Common myeloid progenitor, CD34-positive (primary cell): ENCODE results near the gene CDHR4.

Experiments used
- CTCF ChIA-PET: fragments of 350-600 bp; sonication (Branson Sonifier 250); formaldehyde crosslinking; loops from one replicate; lab custom pipeline; 2021; ENCODE audit warnings: antibody characterized with exemption; lab: Charles Lee
- POLR2A ChIA-PET: fragments of 350-600 bp; sonication (Branson Sonifier 250); formaldehyde crosslinking; loops from one replicate; lab custom pipeline; 2021; ENCODE audit warnings: antibody characterized with exemption; lab: Charles Lee
- DNase-seq, 3 donors: peaks; one replicate each; pipeline versions ENCODE4 v3.0.0 to v3.0.0-alpha.2; 2013
- H3K27ac ChIP-seq, 2 experiments: 1 replicate in 1 of 2; 2 replicates in 1 of 2; pipeline ENCODE4 v1.7.0; 2013; ENCODE audit warnings: inconsistent platforms in 2 of 2, low read length in 2 of 2, mild to moderate bottlenecking in 2 of 2, low read depth in 1 of 2, moderate library complexity in 1 of 2; ENCODE audit not compliant: severe bottlenecking in 2 of 2, insufficient read depth in 1 of 2, poor library complexity in 1 of 2
- H3K27me3 ChIP-seq, 5 experiments: replicated peaks in 2 of 5; 1 replicate in 3 of 5; 2 replicates in 2 of 5; pipeline versions ENCODE4 v1.6.1 to v1.7.0; 2013; ENCODE audit warnings: low read length in 4 of 5, mild to moderate bottlenecking in 2 of 5, moderate library complexity in 2 of 5, inconsistent platforms in 1 of 5; ENCODE audit not compliant: insufficient read depth in 5 of 5, control insufficient read depth in 4 of 5
- H3K36me3 ChIP-seq, 4 experiments: 1 replicate in 2 of 4; 2 replicates in 2 of 4; pipeline versions ENCODE4 v1.6.1 to v1.7.0; 2013; ENCODE audit warnings: low read length in 3 of 4, control low read depth in 1 of 4, mild to moderate bottlenecking in 1 of 4; ENCODE audit not compliant: control insufficient read depth in 4 of 4, insufficient read depth in 4 of 4
- H3K4me1 ChIP-seq, 4 experiments: 1 replicate in 3 of 4; 2 replicates in 1 of 4; pipeline versions ENCODE4 v1.6.1 to v1.7.1; 2013; ENCODE audit warnings: low read length in 3 of 4, mild to moderate bottlenecking in 3 of 4, control low read depth in 1 of 4, inconsistent platforms in 1 of 4, moderate library complexity in 1 of 4; ENCODE audit not compliant: control insufficient read depth in 4 of 4, insufficient read depth in 4 of 4; ENCODE audit errors: control extremely low read depth in 1 of 4
- H3K4me3 ChIP-seq, 7 experiments: 1 replicate in 4 of 7; 2 replicates in 3 of 7; pipeline versions ENCODE4 v1.5.1 to v1.7.0; 2013; ENCODE audit warnings: mild to moderate bottlenecking in 7 of 7, low read length in 6 of 7, moderate library complexity in 6 of 7, inconsistent platforms in 2 of 7, low read depth in 2 of 7, control low read depth in 1 of 7; ENCODE audit not compliant: insufficient read depth in 4 of 7, control insufficient read depth in 1 of 7; ENCODE audit errors: extremely low read depth in 1 of 7
- H3K9me3 ChIP-seq, 5 experiments: 1 replicate in 4 of 5; 2 replicates in 1 of 5; pipeline versions ENCODE4 v1.6.1 to v1.7.1; 2013; ENCODE audit warnings: low read length in 4 of 5, mild to moderate bottlenecking in 2 of 5, inconsistent platforms in 1 of 5, low read depth in 1 of 5, moderate library complexity in 1 of 5; ENCODE audit not compliant: control insufficient read depth in 4 of 5, insufficient read depth in 2 of 5; ENCODE audit errors: control extremely low read depth in 1 of 5
- WGBS: methylation state at CpG from one replicate; pipeline ENCODE4 v1.1.5; 2013; ENCODE audit not compliant: insufficient coverage; 5-methylcytosine and 5-hydroxymethylcytosine counted together

The CDHR4 gene

GRCh38 chr3:49813497-49814174 lies 14.0 kb upstream of the CDHR4 start, which contains the start of gene UBA7:
UBA7 (minus strand) TSS chr3:49813953; CDS start chr3:49813787, 166 bp downstream.
- 4% methylated on average over 6 of the region's 9 CpGs for whole genome bisulfite sequencing
- ChIA-PET CTCF (interaction anchor here (1.0 to 31.1 kb wide), 4 partner anchors 10 to 94 kb away, joined by 3 to 807 read pairs (median 18); partner anchors contain the start of genes AMIGO3 and INKA1), POLR2A (interaction anchor here (0.6 to 3.3 kb wide), 3 partner anchors 9 to 446 kb away, joined by 3 to 20 read pairs (median 3); partner anchors contain the start of gene INKA1)
- Histone ChIP-seq H3K4me1 (peaks cover 8 to 71% (median 60%) of the 10 kb centered on the region in 4 experiments), H3K4me3 (peak within 1 kb of the TSS; percentile 34 to 87 (median 74)), H3K36me3 (peaks cover 0 to 44% (median 30%) of the 10 kb centered on the region in 4 experiments), H3K9me3 (no peaks in the 10 kb centered on the region), H3K27ac (peak within 1 kb of the TSS; percentile 78 to 92), H3K27me3 (no peaks in the 10 kb centered on the region)
- DNase-seq = peak in 2 of 3 donors; percentile 69 to 77

- peak overlapping the region; percentile 34 to 87 (median 74) for H3K4me3 ChIP-seq
- 30% methylated on average over 8 of the region's 9 CpGs for whole genome bisulfite sequencing
- H3K36me3 ChIP-seq = peaks cover 0 to 50% (median 30%) of the 10 kb centered on the region in 4 experiments
- CTCF ChIA-PET = interaction anchor here (1.0 to 31.1 kb wide), 5 partner anchors 10 to 103 kb away, joined by 3 to 807 read pairs (median 3); partner anchors contain the start of genes AMIGO3 and INKA1
- DNase-seq = no peak
- H3K27me3 ChIP-seq = no peaks in the 10 kb centered on the region
- peak overlapping the region; percentile 78 to 92 for H3K27ac ChIP-seq
- POLR2A ChIA-PET = interaction anchor here (0.6 to 3.3 kb wide), 3 partner anchors 9 to 447 kb away, joined by 3 to 20 read pairs (median 3); partner anchors contain the start of gene INKA1
- H3K4me1 ChIP-seq = peaks cover 10 to 77% (median 66%) of the 10 kb centered on the region in 4 experiments
- no peaks in the 10 kb centered on the region for H3K9me3 ChIP-seq
These were observed 13.3 kb upstream of the CDHR4 start for GRCh38 chr3:49812916-49813496.

GRCh38 chr3:49807431-49808114 lies 7.9 kb upstream of the CDHR4 start:
- WGBS = 48% methylated on average over 12 of the region's 13 CpGs
- Histone ChIP-seq H3K27me3 (no peaks in the 10 kb centered on the region), H3K9me3 (no peaks in the 10 kb centered on the region), H3K4me1 (peaks cover 14 to 92% (median 90%) of the 10 kb centered on the region in 4 experiments), H3K36me3 (peaks cover 0 to 72% (median 35%) of the 10 kb centered on the region in 4 experiments), H3K4me3 (peak overlapping the region in 4 of 7 experiments; percentile 36 to 57 (median 50)), H3K27ac (peak overlapping the region; percentile 84 to 92)
- CTCF ChIA-PET = interaction anchor here (1.4 to 31.1 kb wide), 4 partner anchors 9 to 103 kb away, joined by 3 to 807 read pairs (median 19); no protein-coding TSS in a partner anchor
- POLR2A ChIA-PET = interaction anchor here (0.6 to 7.4 kb wide), 4 partner anchors 9 to 239 kb away, joined by 3 to 111 read pairs (median 4); no protein-coding TSS in a partner anchor
- DNase-seq = peak in 2 of 3 donors; percentile 55 to 65

GRCh38 chr3:49806850-49807249 lies 7.2 kb upstream of the CDHR4 start:
- Histone ChIP-seq H3K36me3 (peaks cover 0 to 65% (median 31%) of the 10 kb centered on the region in 4 experiments), H3K4me3 (peak overlapping the region in 3 of 7 experiments; percentile 48 to 57 (median 52)), H3K9me3 (no peaks in the 10 kb centered on the region), H3K27ac (peak overlapping the region; percentile 84 to 92), H3K4me1 (peaks cover 10 to 87% (median 85%) of the 10 kb centered on the region in 4 experiments), H3K27me3 (no peaks in the 10 kb centered on the region)
- WGBS = 0% methylated on average over 2 of the region's 2 CpGs
- CTCF ChIA-PET = interaction anchor here (1.4 to 31.1 kb wide), 4 partner anchors 10 to 103 kb away, joined by 3 to 807 read pairs (median 19); no protein-coding TSS in a partner anchor
- peak in 1 of 3 donors; percentile 49 for DNase-seq
- POLR2A ChIA-PET = interaction anchor here (1.3 to 7.4 kb wide), 3 partner anchors 21 to 33 kb away, joined by 3 to 111 read pairs (median 3); no protein-coding TSS in a partner anchor

- WGBS = 3% methylated on average over 8 of the region's 11 CpGs
- H3K27ac ChIP-seq = peak overlapping the region; percentile 92 to 96
- CTCF ChIA-PET = interaction anchor here (1.2 to 31.1 kb wide), 7 partner anchors 11 to 104 kb away, joined by 3 to 807 read pairs (median 8); no protein-coding TSS in a partner anchor
- no peaks in the 10 kb centered on the region for H3K27me3 ChIP-seq
- H3K9me3 ChIP-seq = no peaks in the 10 kb centered on the region
- peaks cover 0 to 58% (median 27%) of the 10 kb centered on the region in 4 experiments for H3K36me3 ChIP-seq
- POLR2A ChIA-PET = interaction anchor here (0.5 to 7.4 kb wide), 7 partner anchors 8 to 458 kb away, joined by 3 to 111 read pairs (median 3); partner anchors contain the start of gene UBA7
- H3K4me3 ChIP-seq = peak overlapping the region in 6 of 7 experiments; percentile 35 to 95 (median 88)
- H3K4me1 ChIP-seq = peaks cover 10 to 81% (median 78%) of the 10 kb centered on the region in 4 experiments
- DNase-seq = peak; percentile 91 to 98 (median 97)
These were observed 6.4 kb upstream of the CDHR4 start for GRCh38 chr3:49805897-49806701.
